T47D (cell line): ENCODE measurements around the gene NAA80.
A peak's percentile ranks its signal among the peaks of the same experiment; 100 is the strongest.
"Not testable (repeated sequence)": the region's sequence is repeated elsewhere in the genome, so short reads cannot be mapped to it uniquely, and the experiment has no call there.

Experiments used
- DNase-seq, 2 experiments: peaks; one replicate each; pipeline versions ENCODE4 v3.0.0 to v3.0.0-alpha.2; 2011 to 2012; ENCODE audit warnings: low read depth in 1 of 2, low spot score in 1 of 2
- JUND ChIP-seq: IDR thresholded peaks from 2 replicates; pipeline ENCODE4 v1.6.1; 2012; ENCODE audit warnings: low read depth
- in situ Hi-C: cut with HindIII; loops from 2 replicates; pipeline ENCODE4 v1.10.0; 2016; ENCODE audit warnings: low sequenced_read_pairs, low pct_unique_long_range_greater_than_20kb

NAA80 gene

DNA sequence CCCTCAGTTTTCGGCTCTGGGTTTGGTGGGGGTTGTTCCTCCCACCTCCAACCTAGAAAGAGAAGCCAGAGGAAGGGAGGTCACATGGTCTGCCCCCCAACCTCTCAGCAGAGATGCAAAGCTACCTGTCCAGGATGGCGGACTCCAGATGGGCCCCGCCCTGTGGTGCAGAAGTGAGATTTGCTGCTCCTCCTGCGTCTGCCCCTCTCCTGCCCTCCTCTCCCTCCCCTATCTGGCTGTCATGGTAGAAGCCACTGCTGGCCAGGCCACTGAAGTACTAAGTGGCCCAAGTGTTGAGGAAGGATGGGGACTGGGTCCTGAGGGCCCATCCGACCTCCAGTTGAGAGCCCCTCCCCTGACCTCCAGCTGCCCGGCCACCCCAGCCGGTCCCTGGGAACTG, 32.4 kb downstream of the NAA80 start:
- TF ChIP-seq JUND: no peak
- no peak for DNase-seq
- in situ Hi-C loops: no loop called here

DNA sequence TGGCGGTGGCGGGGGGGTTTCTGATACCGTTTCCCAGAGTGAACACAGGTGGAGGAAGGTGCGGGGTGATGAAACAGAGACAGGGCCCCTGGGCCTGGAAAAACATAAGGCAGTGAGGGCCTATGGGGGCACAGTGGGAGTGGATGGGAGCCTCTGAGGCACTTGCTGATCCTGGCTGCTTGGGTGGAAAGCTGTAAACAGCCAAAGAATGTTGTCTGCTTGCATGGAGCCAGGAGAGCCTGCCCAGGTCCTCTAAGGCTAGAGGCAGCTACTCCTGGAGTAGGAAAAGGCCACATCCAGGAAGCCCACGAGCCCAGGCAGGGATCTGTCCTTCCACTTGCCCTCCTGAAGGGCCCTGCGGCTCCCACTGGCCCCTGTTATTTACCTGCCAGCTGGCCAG, 33.2 kb downstream of the NAA80 start:
- in situ Hi-C loops: no loop called here
- TF ChIP-seq JUND: no peak
- DNase-seq: no peak

DNA sequence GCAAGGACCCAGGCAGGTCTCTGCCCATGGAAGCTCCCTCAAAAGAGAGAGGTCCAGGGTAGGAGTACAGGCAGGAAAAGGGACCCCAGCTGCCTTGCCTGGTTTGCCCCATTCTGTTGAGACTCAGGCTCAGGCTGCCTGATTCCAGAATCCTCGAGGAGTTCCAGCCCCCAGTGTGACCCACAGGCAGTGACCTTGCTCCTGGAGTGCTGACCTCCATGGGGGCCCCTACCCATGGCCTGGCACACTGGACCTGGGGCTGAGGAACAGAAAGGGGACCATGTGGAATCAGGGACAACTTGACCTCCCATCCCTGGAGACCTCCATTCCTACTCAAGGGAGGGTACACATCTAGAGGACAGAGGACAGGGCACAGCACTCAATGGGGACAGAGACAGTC, 33.6 kb downstream of the NAA80 start:
- no peak for TF ChIP-seq JUND
- in situ Hi-C loops: no loop called here
- DNase-seq: no peak

DNA sequence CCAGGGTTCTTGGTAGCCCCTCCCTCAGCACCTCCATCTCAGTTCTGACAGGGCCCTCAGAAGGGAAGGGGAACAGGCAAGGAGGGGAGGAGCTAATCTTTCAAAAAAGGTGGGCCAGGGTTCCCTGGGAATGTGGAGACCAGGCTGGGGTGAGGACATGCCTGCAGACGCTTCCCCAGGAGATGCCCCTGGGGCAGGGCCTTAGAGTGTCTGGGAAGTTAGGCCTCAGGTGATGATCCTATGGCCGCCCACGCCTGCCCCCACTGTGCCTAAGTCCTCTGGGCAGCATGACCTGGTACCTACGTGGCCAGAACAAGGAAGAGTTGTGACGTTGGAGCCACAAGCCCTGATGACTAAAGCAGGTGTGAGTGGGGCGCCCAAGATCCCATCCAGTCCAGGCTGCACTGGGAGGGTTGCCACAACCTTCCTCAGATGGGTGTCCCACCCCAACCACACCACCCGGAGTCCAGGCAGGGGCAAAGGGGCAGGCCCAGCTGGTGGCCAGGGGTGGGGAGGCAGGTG, 34.2 kb downstream of the NAA80 start:
- no peak for TF ChIP-seq JUND
- in situ Hi-C loops: no loop called here
- DNase-seq: peak in 1 of 2 experiments; percentile 68

DNA sequence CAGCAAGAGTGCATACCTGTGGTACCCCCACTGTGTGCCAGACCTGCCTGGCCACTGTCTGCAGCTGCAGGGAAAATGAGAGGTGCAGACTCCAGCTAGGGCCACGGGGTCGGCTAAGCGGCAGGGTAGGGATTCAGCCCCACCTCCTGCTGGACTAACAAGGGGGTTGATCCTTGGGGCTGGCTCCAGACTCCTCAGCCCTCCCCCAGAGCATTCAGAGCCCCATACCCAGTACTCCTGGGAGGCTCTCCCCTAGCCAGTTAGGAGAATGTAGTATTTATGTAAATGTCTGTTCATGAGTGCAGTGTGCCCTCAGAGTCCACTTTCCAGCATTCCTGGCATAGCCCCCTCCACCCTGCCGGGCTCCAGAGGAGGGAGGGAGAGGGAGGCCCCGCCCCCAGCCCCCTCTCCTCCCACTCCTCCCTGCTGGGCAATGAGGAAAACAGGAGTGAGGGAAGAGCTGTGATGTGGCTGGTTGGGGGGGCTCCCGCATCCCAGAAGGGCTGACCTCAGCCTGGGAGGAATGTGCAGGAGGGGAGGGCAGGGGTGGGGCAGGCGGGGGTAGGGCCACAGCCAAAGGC, 34.7 kb downstream of the NAA80 start:
- peak; percentile 68 to 90 for DNase-seq
- in situ Hi-C loops: no loop called here
- no peak for TF ChIP-seq JUND

DNA sequence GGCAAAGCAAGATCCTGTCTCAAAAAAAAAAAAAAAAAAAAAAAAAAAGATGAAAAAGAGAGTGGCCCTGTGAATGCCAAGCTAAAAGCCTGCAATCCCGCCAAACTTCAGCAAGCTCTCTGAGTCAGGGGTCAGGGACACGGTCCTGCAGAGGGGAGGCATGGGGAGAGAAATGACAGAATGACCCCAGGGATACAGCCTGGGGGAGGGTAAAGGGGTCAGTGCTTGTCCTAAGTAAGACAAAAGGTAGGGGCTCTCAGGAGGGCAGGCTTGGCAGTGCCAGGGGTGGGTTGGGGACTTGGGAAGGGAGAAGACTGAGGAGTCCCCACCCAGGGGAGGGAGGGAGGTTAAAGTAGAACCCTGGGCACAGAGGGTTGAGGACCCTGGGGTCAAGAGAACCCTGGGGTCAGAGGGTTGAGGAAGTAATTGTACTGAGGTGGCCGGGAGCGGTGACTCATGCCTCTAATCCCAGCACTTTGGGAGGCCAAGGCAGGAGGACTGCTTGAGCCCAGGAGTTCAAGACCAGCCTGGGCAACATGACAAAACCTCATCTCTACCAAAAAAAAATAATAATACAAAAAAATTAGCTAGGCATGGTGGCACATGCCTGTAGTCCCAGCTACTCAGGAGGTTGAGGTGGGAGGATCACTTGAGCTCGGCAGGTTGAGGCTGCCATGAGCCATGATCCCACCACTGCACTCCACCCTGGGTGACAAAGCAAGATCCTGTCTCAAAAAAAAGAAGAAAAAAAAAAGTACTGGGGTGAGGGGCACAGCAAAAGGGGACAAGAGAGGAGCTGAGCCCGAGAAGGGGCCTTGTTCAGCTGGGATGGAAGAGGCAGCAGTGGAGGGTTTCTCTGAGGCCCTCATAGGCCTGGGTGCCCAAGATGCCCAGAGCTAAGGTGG, 35.5 kb downstream of the NAA80 start:
- DNase-seq: no peak
- no peak for TF ChIP-seq JUND
- in situ Hi-C loops: no loop called here

DNA sequence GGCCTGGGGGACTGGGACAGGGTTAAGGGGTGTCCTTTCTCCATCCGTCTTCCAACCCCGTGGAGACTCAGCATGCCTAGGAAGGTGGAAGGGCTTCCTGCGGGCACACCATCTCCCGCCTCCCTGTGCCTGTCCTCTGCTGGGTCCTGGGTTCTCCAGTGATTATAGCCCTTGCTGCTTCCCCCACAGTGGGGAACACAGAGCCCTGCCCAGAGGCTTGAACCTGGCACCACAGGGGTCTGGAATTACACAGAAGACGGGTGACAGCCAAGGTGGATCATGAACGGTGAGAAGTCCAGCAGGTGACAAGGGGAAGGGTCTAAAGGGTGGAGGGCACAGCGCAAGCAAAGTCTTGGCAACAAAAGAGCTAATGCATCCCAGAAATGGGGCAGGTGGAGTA, 36.4 kb downstream of the NAA80 start:
- in situ Hi-C loops: no loop called here
- no peak for DNase-seq
- TF ChIP-seq JUND: no peak

DNA sequence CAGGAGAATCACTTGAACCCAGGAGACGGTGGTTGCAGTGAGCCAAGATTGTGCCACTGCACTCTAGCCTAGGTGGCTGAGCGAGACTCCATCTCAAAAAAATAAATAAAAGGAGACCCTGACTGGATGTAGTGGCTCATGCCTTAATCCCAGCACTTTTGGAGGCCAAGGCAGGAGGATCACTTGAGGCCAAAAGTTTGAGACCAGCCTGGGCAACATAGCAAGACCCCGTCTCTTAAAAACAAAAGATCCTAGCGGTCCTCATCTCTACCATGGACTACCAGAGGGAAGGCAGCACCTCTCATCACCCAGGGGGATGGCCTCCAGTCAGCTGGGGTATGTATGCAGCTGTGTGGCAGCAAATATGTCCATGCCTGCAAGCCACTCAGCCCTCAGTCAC, 37.0 kb downstream of the NAA80 start:
- DNase-seq, in situ Hi-C loops: not testable (repeated sequence)

DNA sequence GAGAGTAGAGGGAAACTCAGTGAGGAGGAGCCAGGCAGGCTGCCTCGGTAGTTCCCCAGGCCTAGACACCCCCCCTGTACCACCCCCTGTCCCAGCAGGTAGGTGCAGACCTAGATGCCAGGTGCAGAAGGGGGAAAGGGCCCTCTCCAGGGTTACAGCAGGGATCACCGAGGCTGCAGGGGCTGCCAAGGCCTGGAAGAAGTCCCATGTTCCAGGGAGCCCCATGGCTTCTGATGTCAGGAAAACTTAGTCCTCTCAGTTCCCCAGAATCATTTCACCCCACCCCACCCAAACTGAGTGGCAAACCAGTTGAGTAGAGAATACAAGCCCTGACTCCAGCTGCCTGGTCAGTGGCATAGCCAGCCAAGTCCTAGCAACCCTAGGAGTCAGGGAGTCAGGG, 37.7 kb downstream of the NAA80 start:
- DNase-seq: no peak
- in situ Hi-C loops: no loop called here
- no peak for TF ChIP-seq JUND

DNA sequence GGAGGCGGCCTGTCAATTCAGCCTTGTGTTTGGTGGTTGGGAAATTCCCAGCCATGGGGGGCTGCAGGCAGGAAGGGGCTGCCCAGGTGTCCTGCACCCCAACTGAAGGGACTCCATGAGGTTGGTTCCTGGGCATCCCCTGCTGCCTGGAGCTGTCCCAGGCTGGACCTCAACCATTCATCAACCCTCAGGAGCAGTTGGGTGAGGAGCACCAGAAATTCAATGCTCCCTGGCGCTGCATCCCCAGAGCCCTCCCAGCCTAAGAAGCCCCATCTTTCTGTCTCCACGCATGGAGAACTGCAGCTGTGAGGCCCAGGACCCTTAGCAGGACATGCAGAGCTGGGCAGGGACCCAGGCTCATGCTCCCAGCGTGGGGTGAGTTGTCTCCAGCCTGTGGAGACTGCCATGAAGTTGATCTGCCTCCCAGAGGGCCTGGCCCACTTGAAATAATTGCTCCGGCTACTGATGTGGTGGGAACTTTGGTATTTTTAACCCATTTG, 38.2 kb downstream of the NAA80 start:
- in situ Hi-C loops: no loop called here
- no peak for TF ChIP-seq JUND
- no peak for DNase-seq

DNA sequence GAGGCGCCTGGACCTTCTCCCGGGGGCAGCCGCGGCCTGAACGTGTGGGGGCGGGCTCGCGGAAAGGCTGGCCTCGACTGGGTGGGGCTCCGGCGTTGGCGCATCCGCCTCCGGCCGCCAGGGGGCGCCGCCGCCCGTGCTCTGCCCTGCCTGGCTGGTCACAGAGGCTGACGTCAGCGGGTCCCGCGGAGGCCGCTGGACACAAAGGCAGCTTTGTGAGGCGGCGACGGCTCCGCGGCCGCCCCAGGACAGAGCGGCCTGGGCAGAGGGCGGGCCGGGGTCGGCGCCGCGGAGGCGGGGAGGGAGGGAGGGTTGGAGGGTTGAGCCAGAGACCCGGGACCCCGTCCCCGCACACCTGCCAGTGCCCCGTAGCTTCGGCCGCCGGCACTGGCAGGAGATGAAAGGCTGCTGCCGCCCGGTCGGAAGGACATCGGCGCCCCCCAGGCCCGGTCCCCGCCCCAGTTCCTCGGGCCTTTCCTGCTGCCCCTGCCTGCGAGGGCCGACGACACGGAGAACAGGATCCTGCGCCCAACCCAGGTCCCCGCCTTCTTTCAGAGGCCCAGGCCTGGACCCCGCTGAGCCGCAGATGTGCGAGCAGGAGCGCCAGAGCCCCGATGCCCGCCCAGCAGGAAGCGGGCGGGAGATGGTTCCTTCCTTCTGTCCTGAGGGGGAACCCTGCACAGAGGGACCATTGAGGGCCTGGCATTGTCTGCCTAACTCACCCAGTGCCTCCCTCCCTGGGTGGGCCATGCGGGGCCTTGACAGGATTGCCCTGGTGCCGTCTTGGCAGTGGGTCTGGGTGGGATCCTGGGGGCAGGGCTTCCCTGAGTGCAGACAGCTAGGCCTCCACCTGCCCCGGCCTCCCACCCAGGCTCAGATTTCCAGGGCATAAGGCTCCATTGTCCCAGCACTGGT, 38.9 kb downstream of the NAA80 start:
- in situ Hi-C loops: no loop called here
- no peak for TF ChIP-seq JUND
- DNase-seq: peak; percentile 87 to 88

DNA sequence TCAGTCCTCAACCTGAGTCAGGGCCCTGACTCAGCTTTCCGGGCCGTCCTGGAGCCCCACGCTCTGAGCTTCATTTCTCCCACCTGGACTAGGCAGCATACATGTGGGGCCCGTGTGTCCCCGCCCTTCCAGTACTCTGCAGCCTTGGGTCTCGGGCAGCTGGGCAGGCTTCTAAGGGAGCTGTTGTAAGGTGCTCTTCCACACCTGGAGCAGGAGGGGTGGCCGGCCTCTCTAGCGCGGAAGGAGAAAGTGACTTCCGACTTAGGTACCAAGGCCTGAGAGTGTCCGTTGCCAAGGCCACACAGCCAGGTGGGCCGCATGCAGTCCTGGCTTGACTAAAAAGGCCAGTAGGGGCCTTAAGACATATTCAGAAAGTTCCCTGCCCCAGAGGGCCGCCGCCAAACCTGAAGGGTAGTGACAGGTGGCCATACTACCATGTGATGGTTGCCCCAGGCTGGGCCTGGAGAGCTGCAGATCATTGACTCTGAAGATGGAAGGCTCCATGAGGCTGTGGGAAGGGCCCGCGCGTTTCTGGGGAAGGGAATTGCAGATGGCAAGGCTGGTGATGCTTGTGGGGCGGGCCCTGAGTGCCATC, 39.7 kb downstream of the NAA80 start:
- no peak for TF ChIP-seq JUND
- in situ Hi-C loops: no loop called here
- DNase-seq: no peak
